K562 (cell line): ENCODE measurements around the gene NACC1. TPM values are rescaled to one million over a fixed set of nuclear protein-coding genes. Genes with fewer than 3 reads are reported as not detected.

ENCODE experiments used
- AFF1 ChIP-seq, 2 experiments: fragments of 450-650 bp; IDR thresholded peaks; 2 replicates each; pipeline ENCODE4 v1.6.1; 2018; ENCODE audit warnings: mild to moderate bottlenecking in 2 of 2, low read depth in 1 of 2; ENCODE audit not compliant: partially characterized antibody in 2 of 2
- CCNT2 ChIP-seq: IDR thresholded peaks from 2 replicates; pipeline ENCODE4 v1.6.1; 2011; ENCODE audit warnings: borderline replicate concordance, low read depth, mild to moderate bottlenecking, moderate library complexity, mixed read lengths, low read length; ENCODE audit not compliant: insufficient read length; ENCODE audit errors: extremely low read depth
- EZH2 ChIP-seq: IDR thresholded peaks from 2 replicates; pipeline ENCODE4 v1.6.1; 2012; ENCODE audit warnings: low read depth, mild to moderate bottlenecking, inconsistent platforms, low read length, borderline replicate concordance
- GABPA ChIP-seq: fragments of 200-800 bp; sonication (Bioruptor generic); conservative IDR thresholded peaks from 2 replicates; pipeline ENCODE4 v1.6.1; 2016; ENCODE audit warnings: low read depth, missing genetic modification characterization, missing compliant biosample characterization
- KAT2B ChIP-seq: IDR thresholded peaks from one replicate; pipeline ENCODE4 v1.6.1; 2012; ENCODE audit warnings: low read depth, mild to moderate bottlenecking, control low read depth, inconsistent platforms, low read length, moderate library complexity
- MAZ ChIP-seq, 2 experiments: fragments of 450-650 bp in 1 of 2; sonication (generic) in 1 of 2; formaldehyde crosslinking; IDR thresholded peaks in 1 of 2; conservative IDR thresholded peaks in 1 of 2; 2 replicates each; pipeline versions ENCODE4 v1.4.0 to v1.5.0; 2020; ENCODE audit warnings: mild to moderate bottlenecking in 1 of 2, missing genetic modification reagents in 1 of 2
- NFATC3 ChIP-seq: fragments of 450-650 bp; IDR thresholded peaks from 2 replicates; pipeline ENCODE4 v1.6.1; 2017; ENCODE audit warnings: mild to moderate bottlenecking
- PTTG1 ChIP-seq: fragments of 450-650 bp; IDR thresholded peaks from 2 replicates; pipeline ENCODE4 v1.6.1; 2016; ENCODE audit warnings: low read depth, mild to moderate bottlenecking, missing genetic modification characterization, missing compliant biosample characterization
- RBFOX2 ChIP-seq: fragments of 200-400 bp; formaldehyde crosslinking; IDR thresholded peaks from 2 replicates; pipeline ENCODE4 v1.6.1; 2017; ENCODE audit warnings: low read depth, mild to moderate bottlenecking, low read length, moderate library complexity
- RBM39 ChIP-seq: fragments of 200-400 bp; formaldehyde crosslinking; optimal IDR thresholded peaks from 2 replicates; pipeline ENCODE3; 2018; ENCODE audit warnings: low read depth, low read length
- XRCC4 ChIP-seq: IDR thresholded peaks from one replicate; pipeline ENCODE4 v1.6.1; 2011; ENCODE audit not compliant: insufficient read depth, insufficient read length; ENCODE audit errors: extremely low read depth
- ZKSCAN3 ChIP-seq: fragments of 250-450 bp; sonication (Bioruptor Pico); IDR thresholded peaks from 2 replicates; pipeline ENCODE4 v1.4.0; 2020
- ZNF133 ChIP-seq: fragments of 250-450 bp; sonication (Bioruptor Pico); IDR thresholded peaks from 2 replicates; pipeline ENCODE4 v1.4.0; 2020; ENCODE audit warnings: mild to moderate bottlenecking
- ZNF586 ChIP-seq: fragments of 450-650 bp; formaldehyde crosslinking; conservative IDR thresholded peaks from 2 replicates; pipeline ENCODE4 v1.4.0; 2020; ENCODE audit warnings: mild to moderate bottlenecking, moderate library complexity
- ZNF592 ChIP-seq: fragments of 450-650 bp; IDR thresholded peaks from 2 replicates; pipeline ENCODE4 v1.6.1; 2017; ENCODE audit warnings: antibody characterized with exemption, mild to moderate bottlenecking
- polyA plus RNA-seq, 8 experiments: library from polyadenylated mRNA; depleted of rRNA in 4 of 8; stranded (reverse) in 5 of 8; unstranded in 3 of 8; fragments of >200 nt; fragmentation: Nextera tagmentation in 2 of 8; fragmentation: Illumina TruSeq in 1 of 8; extraction: Ambion mirVana in 2 of 8; extraction: Trizol in 1 of 8; gene quantifications; 2 replicates each; pipeline versions ENCODE4 v1.2.1 to v1.2.3, GENCODE V29; 2011 to 2014; ENCODE audit warnings: inconsistent platforms in 1 of 8, missing spikeins in 1 of 8
- total RNA-seq, 7 experiments: library from RNA; depleted of rRNA in 6 of 7; stranded (reverse); fragments of >200 nt in 6 of 7; fragmentation: Illumina TruSeq in 2 of 7; extraction: Trizol in 2 of 7; gene quantifications; 2 replicates each; pipeline versions ENCODE4 v1.2.1 to v1.2.3, GENCODE V29; 2011 to 2021; ENCODE audit warnings: low replicate concordance in 1 of 7
- TF ChIP-seq, protein P1 (sequence below), 2 experiments: fragments of 450-650 bp in 1 of 2; sonication (generic) in 1 of 2; formaldehyde crosslinking in 1 of 2; IDR thresholded peaks in 1 of 2; conservative IDR thresholded peaks in 1 of 2; 2 replicates each; pipeline versions ENCODE4 v1.6.1 to v1.8.1; 2016 to 2023; ENCODE audit warnings: mild to moderate bottlenecking in 2 of 2, moderate library complexity in 2 of 2, inconsistent platforms in 1 of 2, missing genetic modification reagents in 1 of 2

NACC1 gene
- total and polyA plus RNA-seq, 9 of the 15 experiments (the other 6 are each of a cell fraction or from before 2014, with no cell fraction given), result 0.04 to 96.6 (median 25.8) TPM

DNA sequence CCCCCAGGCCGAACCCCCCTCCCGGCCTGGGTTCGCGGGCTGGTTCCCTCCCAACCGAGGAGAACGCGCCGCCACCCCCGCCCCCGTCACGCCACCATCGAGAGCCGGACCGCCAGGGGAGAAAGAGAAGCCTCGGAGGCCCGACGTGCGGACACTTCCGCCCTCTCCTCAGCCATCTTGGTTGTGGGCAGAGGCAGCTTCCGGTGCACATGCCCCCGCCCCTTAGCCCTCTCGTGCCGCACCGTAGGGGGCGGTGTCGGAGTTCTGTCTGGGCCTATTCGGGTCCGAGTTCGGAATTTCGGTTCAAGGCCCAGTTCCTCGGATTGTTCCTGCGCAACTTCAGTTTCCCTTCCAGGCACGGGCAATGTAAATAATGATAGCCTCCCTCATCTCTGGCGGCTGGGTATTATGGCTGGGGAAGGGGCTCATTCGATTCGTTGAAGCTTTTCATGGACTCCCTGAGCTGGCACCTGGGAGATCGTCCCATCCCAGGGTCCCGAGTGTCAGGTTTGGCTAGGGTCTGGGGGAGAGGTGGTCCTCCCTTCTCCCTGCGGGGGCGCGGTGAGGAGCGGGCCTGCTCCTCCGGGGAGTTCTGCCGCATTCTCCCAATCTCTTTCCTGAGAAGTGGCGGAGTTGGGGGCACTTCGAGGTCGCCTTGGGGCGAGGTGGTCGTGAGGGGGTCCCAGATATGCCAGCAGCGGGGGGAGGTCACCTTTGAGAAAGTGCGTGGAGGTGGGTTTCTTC is 32.3 kb downstream of the NACC1 start, which contains the start of the genes IER2 and STX10 (continued):
- TF ChIP-seq MAZ (CRISPR knock-in tag; conservative IDR thresholded peaks at IDR 0.05 in 1 of 2, IDR thresholded peaks at IDR 0.05 in 1 of 2) (peak; percentile 93 to 97), GABPA (peak; percentile 98), CCNT2 (peak; percentile 56), ZNF586 (no peak), XRCC4 (no peak), EZH2 (no peak), RBFOX2 (peak; percentile 83), AFF1 (IDR thresholded peaks at IDR 0.05; ENCODE audit: low read depth in 1 of 2, partially characterized antibody in 2 of 2) (peak; percentile 46 to 88), NFATC3 (no peak), RBM39 (no peak), ZNF592 (no peak), PTTG1 (tag) (no peak), KAT2B (no peak), ZKSCAN3 (CRISPR knock-in tag) (no peak), ZNF133 (CRISPR knock-in tag) (no peak)
- TF ChIP-seq, protein P1, sequence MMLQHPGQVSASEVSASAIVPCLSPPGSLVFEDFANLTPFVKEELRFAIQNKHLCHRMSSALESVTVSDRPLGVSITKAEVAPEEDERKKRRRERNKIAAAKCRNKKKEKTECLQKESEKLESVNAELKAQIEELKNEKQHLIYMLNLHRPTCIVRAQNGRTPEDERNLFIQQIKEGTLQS (IDR thresholded peaks at IDR 0.05), result no peak
- TF ChIP-seq, protein P1 (CRISPR knock-in tag; conservative IDR thresholded peaks at IDR 0.05), result no peak
